Spleen (tissue), 13 donors: ENCODE results near the gene TMEM14A. TPM values are rescaled to one million over a fixed set of nuclear protein-coding genes. Genes with fewer than 3 reads are reported as not detected.

Experiments used
- DNase-seq: peaks from one replicate; pipeline ENCODE4 v3.0.0-alpha.2; 2020
- H3K27ac ChIP-seq, 8 donors: fragments of 200-600 bp; sonication (generic) in 7 of 8; 1 replicate in 4 of 8; 2 replicates in 4 of 8; pipeline versions ENCODE4 v1.5.0 to v1.8.0; 2016 to 2021; ENCODE audit warnings: inconsistent platforms in 4 of 8, mild to moderate bottlenecking in 4 of 8, moderate library complexity in 1 of 8
- H3K27me3 ChIP-seq, 7 donors: fragments of 200-600 bp; sonication (generic) in 6 of 7; replicated peaks in 1 of 7; 1 replicate in 4 of 7; 2 replicates in 3 of 7; pipeline versions ENCODE4 v1.5.0 to v1.8.0; 2016 to 2021; ENCODE audit warnings: inconsistent platforms in 3 of 7, mild to moderate bottlenecking in 1 of 7
- H3K36me3 ChIP-seq, 6 donors: fragments of 200-600 bp; sonication (generic) in 5 of 6; 1 replicate in 4 of 6; 2 replicates in 2 of 6; pipeline versions ENCODE4 v1.5.0 to v1.8.0; 2016 to 2021; ENCODE audit warnings: inconsistent platforms in 2 of 6
- H3K4me1 ChIP-seq, 6 donors: fragments of 200-600 bp; sonication (generic) in 5 of 6; 1 replicate in 3 of 6; 2 replicates in 3 of 6; pipeline versions ENCODE4 v1.5.0 to v1.8.0; 2016 to 2021; ENCODE audit warnings: inconsistent platforms in 3 of 6
- H3K4me3 ChIP-seq, 8 donors: fragments of 200-600 bp; sonication (generic) in 7 of 8; 1 replicate in 4 of 8; 2 replicates in 4 of 8; pipeline versions ENCODE4 v1.5.0 to v1.8.0; 2016 to 2021; ENCODE audit warnings: inconsistent platforms in 4 of 8, mild to moderate bottlenecking in 4 of 8, moderate library complexity in 2 of 8
- H3K9me3 ChIP-seq, 8 donors: fragments of 200-600 bp; sonication (generic) in 7 of 8; 1 replicate in 4 of 8; 2 replicates in 4 of 8; pipeline versions ENCODE4 v1.5.0 to v1.8.0; 2016 to 2021; ENCODE audit warnings: inconsistent platforms in 4 of 8
- CTCF ChIP-seq, 11 experiments: fragments of 200-600 bp in 7 of 11; fragments of 450-650 bp in 4 of 11; sonication (generic) in 4 of 11; IDR thresholded peaks in 8 of 11; conservative IDR thresholded peaks in 3 of 11; 1 replicate in 7 of 11; 2 replicates in 4 of 11; pipeline versions ENCODE4 v1.4.0 to v1.8.0; 2016 to 2021; ENCODE audit warnings: antibody characterized with exemption in 11 of 11, inconsistent platforms in 4 of 11, mild to moderate bottlenecking in 1 of 11
- POLR2A ChIP-seq, 3 donors: fragments of 450-650 bp; IDR thresholded peaks; one replicate each; pipeline ENCODE4 v1.5.1; 2017; ENCODE audit warnings: antibody characterized with exemption in 3 of 3, mild to moderate bottlenecking in 1 of 3
- POLR2AphosphoS5 ChIP-seq, 3 donors: sonication (generic); formaldehyde crosslinking; IDR thresholded peaks; one replicate each; pipeline ENCODE4 v1.5.1; 2017; ENCODE audit warnings: antibody characterized with exemption in 3 of 3
- WGBS, 5 donors: extraction: QIAGEN DNeasy Blood & Tissue Kit in 3 of 5; methylation state at CpG; one replicate each; pipeline versions ENCODE4 v1.1.5 to v1.1.7; 2013 to 2018; 5-methylcytosine and 5-hydroxymethylcytosine counted together
- intact Hi-C: fragments of 100-400 bp; cut with DNase I; formaldehyde crosslinking; loops from one replicate; pipeline ENCODE4 v1.15.0; 2023; ENCODE audit warnings: low total_unique reads
- long read RNA-seq, 2 donors: transcript quantifications; one replicate each; lab custom pipeline, GENCODE V29; 2026
- polyA plus RNA-seq, 3 donors: library from polyadenylated mRNA; stranded (reverse); fragments of 200-250 nt; gene quantifications; one replicate each; pipeline ENCODE4 v1.2.1, GENCODE V29; 2013
- total RNA-seq, 7 donors: library from RNA; depleted of rRNA in 3 of 7; stranded (reverse); fragments of >200 nt in 3 of 7; fragmentation: NEBNext Ultra II Directional in 4 of 7; extraction: Animal tissue kit (Norgen Biotek cat#: 25700) in 4 of 7; gene quantifications; one replicate each; pipeline versions ENCODE4 v1.1.0 to v1.2.1, GENCODE V29; 2016 to 2021
- donor health status: healthy with polysubstance abuse.
- donor health status: DM: no; HTN: no; CAD: no; lungs with moderate emphysema.
- donor health status: DM: no; HTN: no; CAD: no.
- donor health status: Bipolar disorder and iron deficiency.
- donor health status: healthy.
- donor health status: DM: no; HTN: no; CAD: no.
- donor health status: DM: yes; HTN: yes; CAD: no.

TMEM14A gene, protein sequence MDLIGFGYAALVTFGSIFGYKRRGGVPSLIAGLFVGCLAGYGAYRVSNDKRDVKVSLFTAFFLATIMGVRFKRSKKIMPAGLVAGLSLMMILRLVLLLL
- total RNA-seq, result 10 to 100 TPM in 4 of 7 donors, 1 to 10 TPM in 3; 7.5 to 16.0 (median 11.0) TPM
- polyA plus RNA-seq, result 10 to 100 TPM; 15.0 to 20.3 (median 16.6) TPM
- long read RNA-seq, donor 1, transcript TMEM14A-201 (5 exons, 992 nt), result major isoform, 22 of 22 reads
- long read RNA-seq, donor 1, partial matches to known transcripts, result 0 of 22 reads
- long read RNA-seq, donor 1, other reads (novel, unspliced or antisense), result 0 of 22 reads
- long read RNA-seq, donor 2, transcript TMEM14A-201 (5 exons, 992 nt), result major isoform, 17 of 17 reads
- long read RNA-seq, donor 2, partial matches to known transcripts, result 0 of 17 reads
- long read RNA-seq, donor 2, other reads (novel, unspliced or antisense), result 0 of 17 reads

GRCh38 chr6:52670502-52671409 is at the start of gene TMEM14A:
Gene TMEM14A, plus strand, starts transcription at chr6:52671113. Its CDS starts 5,990 bp downstream, at chr6:52677103.
- DNase-seq, result peak; percentile 98
- no peak for TF ChIP-seq POLR2A (IDR thresholded peaks at IDR 0.05)
- peak; percentile 82 to 91 (median 87) for TF ChIP-seq POLR2AphosphoS5 (IDR thresholded peaks at IDR 0.05)
- Histone ChIP-seq H3K36me3 (no peaks in the 10 kb centered on the region), H3K27me3 (no peaks in the 10 kb centered on the region), H3K4me3 (peak within 1 kb of the TSS; percentile 37 to 82 (median 60)), H3K27ac (peak within 1 kb of the TSS in 5 of 8 donors; percentile 49 to 79 (median 65)), H3K9me3 (no peaks in the 10 kb centered on the region), H3K4me1 (peaks cover 14 to 51% (median 35%) of the 10 kb centered on the region in 6 donors)
- 3 to 4% (median 3%) methylated on average over 16 to 42 of the region's 42 CpGs for WGBS, 5 donors
- intact Hi-C loops, result no loop called here

GRCh38 chr6:52621631-52622030 is 49.3 kb upstream of the TMEM14A start:
- H3K27me3 ChIP-seq, result no peaks in the 10 kb centered on the region
- intact Hi-C loops, result no loop called here
- H3K27ac ChIP-seq, result no peak overlapping the region
- no peak for DNase-seq
- no peak overlapping the region for H3K4me3 ChIP-seq
- H3K4me1 ChIP-seq, result no peaks in the 10 kb centered on the region
- 55 to 89% (median 72%) methylated on average over 1 of the region's 1 CpG for WGBS, 5 donors
- H3K36me3 ChIP-seq, result no peaks in the 10 kb centered on the region
- TF ChIP-seq POLR2AphosphoS5 (IDR thresholded peaks at IDR 0.05) (no peak), POLR2A (IDR thresholded peaks at IDR 0.05) (no peak), CTCF (IDR thresholded peaks at IDR 0.05 in 8 of 11, conservative IDR thresholded peaks at IDR 0.05 in 3 of 11) (no peak)
- peaks cover 0 to 5% (median 0%) of the 10 kb centered on the region in 8 donors for H3K9me3 ChIP-seq

DNA sequence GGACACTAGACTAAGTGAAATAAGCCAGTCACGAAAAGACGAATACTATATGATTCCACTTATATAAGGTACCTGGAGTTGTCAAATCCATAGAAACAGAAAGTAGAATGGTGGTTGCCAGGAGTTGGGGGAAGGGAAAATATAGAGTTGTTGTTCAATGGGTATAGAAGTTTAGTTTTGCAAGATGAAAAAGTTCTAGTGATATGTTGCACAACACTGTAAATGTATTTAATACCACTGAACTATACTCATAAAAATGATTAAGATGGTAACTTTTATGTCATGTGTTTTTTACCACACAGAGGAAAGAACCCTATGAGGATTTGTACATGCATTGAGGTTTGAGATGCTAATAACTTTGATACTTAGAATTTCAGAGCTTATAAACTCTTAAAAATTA is 48.1 kb upstream of the TMEM14A start:
- intact Hi-C loops, result no loop called here
- 78 to 94% (median 92%) methylated on average over 2 of the region's 2 CpGs for WGBS, 5 donors
- no peak for DNase-seq
- Histone ChIP-seq H3K4me3 (no peak overlapping the region), H3K27me3 (no peaks in the 10 kb centered on the region), H3K9me3 (peaks cover 0 to 5% (median 0%) of the 10 kb centered on the region in 8 donors), H3K36me3 (no peaks in the 10 kb centered on the region), H3K4me1 (no peaks in the 10 kb centered on the region), H3K27ac (no peak overlapping the region)
- TF ChIP-seq POLR2A (IDR thresholded peaks at IDR 0.05), result no peak
- TF ChIP-seq CTCF (IDR thresholded peaks at IDR 0.05 in 8 of 11, conservative IDR thresholded peaks at IDR 0.05 in 3 of 11), result no peak
- TF ChIP-seq POLR2AphosphoS5 (IDR thresholded peaks at IDR 0.05), result no peak

- intact Hi-C loops, result no loop called here
- Histone ChIP-seq H3K27ac (no peak overlapping the region), H3K27me3 (no peaks in the 10 kb centered on the region), H3K9me3 (no peaks in the 10 kb centered on the region), H3K36me3 (no peaks in the 10 kb centered on the region), H3K4me1 (no peaks in the 10 kb centered on the region), H3K4me3 (no peak overlapping the region)
- 75 to 96% (median 85%) methylated on average over 1 of the region's 1 CpG for WGBS, 5 donors
- no peak for DNase-seq
- TF ChIP-seq POLR2AphosphoS5 (IDR thresholded peaks at IDR 0.05), result no peak
- no peak for TF ChIP-seq POLR2A (IDR thresholded peaks at IDR 0.05)
- no peak for TF ChIP-seq CTCF (IDR thresholded peaks at IDR 0.05 in 8 of 11, conservative IDR thresholded peaks at IDR 0.05 in 3 of 11)
Observed at GRCh38 chr6:52632011-52632410, 38.9 kb upstream of the TMEM14A start.
